ENCODE measurements around the gene BFSP2. TPM values are rescaled to one million over a fixed set of nuclear protein-coding genes. Genes with fewer than 3 reads are reported as not detected.
"Not testable (repeated sequence)": the region's sequence is repeated elsewhere in the genome, so short reads cannot be mapped to it uniquely, and the experiment has no call there.

BFSP2 gene
- total and polyA plus RNA-seq, 2 donors (not counting 1 experiment from before 2014, with no cell fraction given) = 0.60 to 1.6 TPM

DNA sequence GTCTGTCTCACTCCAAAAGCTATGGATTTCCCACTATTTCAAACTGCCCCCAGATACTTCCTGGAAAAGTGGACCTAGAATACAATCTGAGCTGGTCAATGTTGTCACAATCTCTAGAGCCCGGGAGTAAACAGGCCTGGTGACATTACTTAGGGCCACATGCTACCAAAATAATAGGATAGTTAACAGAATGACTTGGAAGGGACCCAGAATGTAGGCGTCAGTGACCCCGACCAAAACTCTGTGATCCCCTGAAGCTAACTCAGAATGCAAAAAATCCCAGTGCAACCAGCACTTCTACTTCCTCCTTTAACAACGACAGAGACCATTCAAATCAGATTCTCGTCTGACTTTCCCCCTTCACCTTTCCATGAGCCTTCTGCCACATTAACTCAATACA lies 122.1 kb downstream of the BFSP2 start:
- no peak for ATAC-seq (ENCODE audit: low read depth)
- H2AFZ ChIP-seq (ENCODE audit: insufficient read depth, low read depth, low read length, poor library complexity, severe bottlenecking) = peak overlapping the region; percentile 36
- H3K27ac Mint-ChIP-seq = no peak overlapping the region

DNA sequence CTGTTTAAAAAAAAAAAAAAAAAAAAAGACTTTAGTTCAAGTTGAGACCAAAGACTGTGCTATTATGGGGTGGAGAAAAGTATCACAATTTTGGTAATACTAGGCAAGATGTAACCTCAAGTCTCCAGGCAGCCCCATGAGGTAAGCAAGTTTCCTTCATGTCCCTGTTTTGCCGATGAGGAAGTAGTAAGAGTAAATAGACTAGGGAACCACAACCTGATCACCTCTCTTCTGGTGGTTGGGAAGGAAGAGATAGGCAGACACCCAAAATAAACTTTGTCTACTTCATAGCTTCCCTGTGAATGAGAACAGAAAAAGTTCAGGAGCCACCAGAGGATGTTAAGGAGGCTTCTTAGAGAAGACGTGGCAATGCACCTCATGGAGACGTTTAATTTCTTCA lies 123.9 kb downstream of the BFSP2 start:
- intact Hi-C loops (cut with micrococcal nuclease); H3K9ac ChIP-seq (ENCODE audit: low read length); H3K4me3 Mint-ChIP-seq; POLR2A ChIA-PET; H3K27ac Mint-ChIP-seq; H3K4me3 ChIP-seq (ENCODE audit: control extremely low read depth in 1 of 5, extremely low read depth in 1 of 5, insufficient read depth in 1 of 5, low read depth in 2 of 5, low read length in 4 of 5); H3K9me3 ChIP-seq (ENCODE audit: control extremely low read depth in 1 of 3, control insufficient read depth in 2 of 3, insufficient read depth in 1 of 3, low read length in 2 of 3); H3K36me3 ChIP-seq (replicated peaks in 1 of 2; ENCODE audit: control extremely low read depth in 1 of 2, control insufficient read depth in 1 of 2, extremely low read depth in 1 of 2, insufficient read depth in 2 of 2, low read length in 1 of 2); H3K27me3 ChIP-seq (replicated peaks in 1 of 4; ENCODE audit: control extremely low read depth in 1 of 4, control insufficient read depth in 3 of 4, insufficient read depth in 4 of 4, low read length in 3 of 4); CTCF ChIA-PET; DNase-seq; ATAC-seq (ENCODE audit: low read depth); H3K9me3 Mint-ChIP-seq (ENCODE audit: insufficient read depth); H3K27me3 Mint-ChIP-seq; H3K27ac ChIP-seq (ENCODE audit: low read length in 2 of 2); H3K4me1 ChIP-seq (ENCODE audit: control insufficient read depth in 2 of 2, insufficient read depth in 2 of 2, low read length in 2 of 2); H4K20me1 ChIP-seq (ENCODE audit: control insufficient read depth, insufficient read depth, low read length, poor library complexity, severe bottlenecking); H3K79me2 ChIP-seq (ENCODE audit: control insufficient read depth, insufficient read depth, low read length); H2AFZ ChIP-seq (ENCODE audit: insufficient read depth, low read depth, low read length, poor library complexity, severe bottlenecking); H3K4me2 ChIP-seq (replicated peaks; ENCODE audit: low read depth, low read length, poor library complexity, severe bottlenecking): not testable (repeated sequence)
- peaks cover 13% of the 10 kb centered on the region for H3K4me1 Mint-ChIP-seq
- WGBS (ENCODE audit: insufficient coverage) = 33% methylated on average over 1 of the region's 3 CpGs

More for the DNA sequence above, 122.1 kb downstream of the BFSP2 start:
- Histone ChIP-seq H3K9me3 (ENCODE audit: control extremely low read depth in 1 of 3, control insufficient read depth in 2 of 3, insufficient read depth in 1 of 3, low read length in 2 of 3) (no peaks in the 10 kb centered on the region), H3K9ac (ENCODE audit: low read length) (peak overlapping the region; percentile 19), H3K27ac (ENCODE audit: low read length in 2 of 2) (no peak overlapping the region), H3K4me3 (ENCODE audit: control extremely low read depth in 1 of 5, extremely low read depth in 1 of 5, insufficient read depth in 1 of 5, low read depth in 2 of 5, low read length in 4 of 5) (no peak overlapping the region), H3K79me2 (ENCODE audit: control insufficient read depth, insufficient read depth, low read length) (no peaks in the 10 kb centered on the region), H3K27me3 (replicated peaks in 1 of 4; ENCODE audit: control extremely low read depth in 1 of 4, control insufficient read depth in 3 of 4, insufficient read depth in 4 of 4, low read length in 3 of 4) (no peaks in the 10 kb centered on the region), H4K20me1 (ENCODE audit: control insufficient read depth, insufficient read depth, low read length, poor library complexity, severe bottlenecking) (no peaks in the 10 kb centered on the region), H3K4me1 (ENCODE audit: control insufficient read depth in 2 of 2, insufficient read depth in 2 of 2, low read length in 2 of 2) (peaks cover 8 to 9% of the 10 kb centered on the region in 2 donors), H3K36me3 (replicated peaks in 1 of 2; ENCODE audit: control extremely low read depth in 1 of 2, control insufficient read depth in 1 of 2, extremely low read depth in 1 of 2, insufficient read depth in 2 of 2, low read length in 1 of 2) (no peaks in the 10 kb centered on the region), H3K4me2 (replicated peaks; ENCODE audit: low read depth, low read length, poor library complexity, severe bottlenecking) (peak overlapping the region; percentile 13)
- Mint-ChIP-seq H3K4me1 (peaks cover 12% of the 10 kb centered on the region), H3K4me3 (no peak overlapping the region), H3K27me3 (no peaks in the 10 kb centered on the region), H3K9me3 (ENCODE audit: insufficient read depth) (no peaks in the 10 kb centered on the region)
- ChIA-PET CTCF (interaction anchor here (0.6 to 1.2 kb wide), 3 partner anchors 18 to 80 kb away, joined by 3 read pairs; no protein-coding TSS in a partner anchor), POLR2A (interaction anchor here (0.7 kb wide), 2 partner anchors 14 to 44 kb away, joined by 3 to 7 read pairs; no protein-coding TSS in a partner anchor)
- TF ChIP-seq, protein P1, sequence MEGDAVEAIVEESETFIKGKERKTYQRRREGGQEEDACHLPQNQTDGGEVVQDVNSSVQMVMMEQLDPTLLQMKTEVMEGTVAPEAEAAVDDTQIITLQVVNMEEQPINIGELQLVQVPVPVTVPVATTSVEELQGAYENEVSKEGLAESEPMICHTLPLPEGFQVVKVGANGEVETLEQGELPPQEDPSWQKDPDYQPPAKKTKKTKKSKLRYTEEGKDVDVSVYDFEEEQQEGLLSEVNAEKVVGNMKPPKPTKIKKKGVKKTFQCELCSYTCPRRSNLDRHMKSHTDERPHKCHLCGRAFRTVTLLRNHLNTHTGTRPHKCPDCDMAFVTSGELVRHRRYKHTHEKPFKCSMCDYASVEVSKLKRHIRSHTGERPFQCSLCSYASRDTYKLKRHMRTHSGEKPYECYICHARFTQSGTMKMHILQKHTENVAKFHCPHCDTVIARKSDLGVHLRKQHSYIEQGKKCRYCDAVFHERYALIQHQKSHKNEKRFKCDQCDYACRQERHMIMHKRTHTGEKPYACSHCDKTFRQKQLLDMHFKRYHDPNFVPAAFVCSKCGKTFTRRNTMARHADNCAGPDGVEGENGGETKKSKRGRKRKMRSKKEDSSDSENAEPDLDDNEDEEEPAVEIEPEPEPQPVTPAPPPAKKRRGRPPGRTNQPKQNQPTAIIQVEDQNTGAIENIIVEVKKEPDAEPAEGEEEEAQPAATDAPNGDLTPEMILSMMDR (IDR thresholded peaks at IDR 0.05) = no peak
- TF ChIP-seq EZH2 (IDR thresholded peaks at IDR 0.05; ENCODE audit: borderline replicate concordance, insufficient read depth, low read depth, low read length, poor library complexity, severe bottlenecking) = no peak
- WGBS (ENCODE audit: insufficient coverage) = 35% methylated on average over 5 of the region's 5 CpGs
- DNase-seq = peak; percentile 16
- intact Hi-C loops (cut with micrococcal nuclease) = no loop called here

Other genes starting within 250 kb of the BFSP2 start
- 179 and 188 TPM in 2 replicates for gene CDV3, start 173.6 kb downstream of the BFSP2 start, total RNA-seq
- 39.8 and 71.8 TPM in 2 replicates for gene CDV3, start 173.6 kb downstream of the BFSP2 start, polyA plus RNA-seq